DND-41 (cell line): ENCODE data around the gene PIAS2.

Source experiments
- EZH2 ChIP-seq: IDR thresholded peaks from 3 replicates; pipeline ENCODE4 v1.6.1; 2012; ENCODE audit warnings: borderline replicate concordance, low read depth, mild to moderate bottlenecking, moderate library complexity, low read length, inconsistent platforms; ENCODE audit not compliant: severe bottlenecking
- TF ChIP-seq, protein P1 (sequence below): IDR thresholded peaks from 2 replicates; pipeline ENCODE4 v1.5.1; 2012; ENCODE audit warnings: borderline replicate concordance, low read length, moderate library complexity, mild to moderate bottlenecking; ENCODE audit not compliant: poor library complexity, severe bottlenecking; ENCODE audit errors: extremely low read depth

DNA sequence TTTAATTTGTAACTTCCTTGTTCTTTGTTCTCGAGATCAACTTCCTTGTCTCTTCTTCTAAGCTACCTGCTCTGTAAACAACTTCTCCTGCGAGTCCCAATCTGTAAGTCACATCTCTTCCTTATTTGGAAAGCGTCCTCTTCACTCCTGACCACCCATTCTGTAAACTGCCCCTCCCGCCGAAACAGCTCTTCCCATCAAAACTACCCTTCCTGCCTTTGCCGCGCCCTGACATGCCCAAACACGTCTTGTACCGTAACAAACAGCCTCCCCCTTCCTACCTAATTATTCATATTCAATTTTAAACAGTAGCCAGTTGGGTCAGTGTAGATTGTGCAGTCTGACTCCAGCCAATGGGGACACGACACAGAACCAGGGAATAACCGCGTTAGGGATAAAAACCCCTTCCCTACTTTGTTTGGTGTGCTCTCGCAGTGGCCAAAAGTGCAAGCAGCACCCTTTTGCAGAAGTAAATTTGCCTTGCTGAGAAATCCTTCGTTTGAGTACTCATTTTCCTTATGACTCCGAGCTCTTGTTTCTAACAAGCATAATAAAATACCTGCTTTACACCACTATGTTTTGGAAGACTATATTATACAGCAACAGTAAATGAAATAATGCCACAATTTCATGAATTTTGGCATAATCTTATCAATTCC lies 39.8 kb downstream of the PIAS2 start:
- TF ChIP-seq, protein P1, sequence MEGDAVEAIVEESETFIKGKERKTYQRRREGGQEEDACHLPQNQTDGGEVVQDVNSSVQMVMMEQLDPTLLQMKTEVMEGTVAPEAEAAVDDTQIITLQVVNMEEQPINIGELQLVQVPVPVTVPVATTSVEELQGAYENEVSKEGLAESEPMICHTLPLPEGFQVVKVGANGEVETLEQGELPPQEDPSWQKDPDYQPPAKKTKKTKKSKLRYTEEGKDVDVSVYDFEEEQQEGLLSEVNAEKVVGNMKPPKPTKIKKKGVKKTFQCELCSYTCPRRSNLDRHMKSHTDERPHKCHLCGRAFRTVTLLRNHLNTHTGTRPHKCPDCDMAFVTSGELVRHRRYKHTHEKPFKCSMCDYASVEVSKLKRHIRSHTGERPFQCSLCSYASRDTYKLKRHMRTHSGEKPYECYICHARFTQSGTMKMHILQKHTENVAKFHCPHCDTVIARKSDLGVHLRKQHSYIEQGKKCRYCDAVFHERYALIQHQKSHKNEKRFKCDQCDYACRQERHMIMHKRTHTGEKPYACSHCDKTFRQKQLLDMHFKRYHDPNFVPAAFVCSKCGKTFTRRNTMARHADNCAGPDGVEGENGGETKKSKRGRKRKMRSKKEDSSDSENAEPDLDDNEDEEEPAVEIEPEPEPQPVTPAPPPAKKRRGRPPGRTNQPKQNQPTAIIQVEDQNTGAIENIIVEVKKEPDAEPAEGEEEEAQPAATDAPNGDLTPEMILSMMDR, result no peak
- no peak for TF ChIP-seq EZH2
